G401.6 (cell line): ENCODE data around the gene PLTP.

Experiments
- FAIRE-seq: peaks from 2 replicates; lab custom pipeline; 2012; peaks lifted over from hg19 to GRCh38; lab: Jason Lieb, UNC

PLTP gene

GRCh38 chr20:45873409-45874103, 38.4 kb downstream of the PLTP start:
- FAIRE-seq: no peak

GRCh38 chr20:45872626-45873025, 39.3 kb downstream of the PLTP start:
- no peak for FAIRE-seq

- no peak for FAIRE-seq
Measured at GRCh38 chr20:45867819-45868176, 44.2 kb downstream of the PLTP start.

- FAIRE-seq: no peak
Measured at GRCh38 chr20:45867136-45867818, 44.7 kb downstream of the PLTP start.

GRCh38 chr20:45866454-45866853, 45.5 kb downstream of the PLTP start:
- FAIRE-seq: no peak

- no peak for FAIRE-seq
Measured at GRCh38 chr20:45863543-45864470, 48.1 kb downstream of the PLTP start.

- no peak for FAIRE-seq
Measured at GRCh38 chr20:45861221-45862075, 50.5 kb downstream of the PLTP start.

- FAIRE-seq: no peak
Measured at GRCh38 chr20:45860560-45861220, 51.3 kb downstream of the PLTP start.

GRCh38 chr20:45859916-45860315, 52.0 kb downstream of the PLTP start:
- no peak for FAIRE-seq

GRCh38 chr20:45857882-45858216, 54.1 kb downstream of the PLTP start:
- FAIRE-seq: no peak

- FAIRE-seq: peak; percentile 89
Measured at GRCh38 chr20:45857114-45857881, 54.7 kb downstream of the PLTP start, which contains the start of the genes ACOT8 and ZSWIM3. Gene ACOT8 (minus strand): TSS chr20:45857392. CDS start chr20:45857315, 77 bp downstream. Gene ZSWIM3 (plus strand): TSS chr20:45857614. CDS start chr20:45857826, 212 bp downstream.

GRCh38 chr20:45853484-45853883, 58.5 kb downstream of the PLTP start:
- no peak for FAIRE-seq

GRCh38 chr20:45852326-45852725, 59.6 kb downstream of the PLTP start:
- FAIRE-seq: no peak

GRCh38 chr20:45851501-45851900, 60.5 kb downstream of the PLTP start:
- FAIRE-seq: no peak

- FAIRE-seq: no peak
Measured at GRCh38 chr20:45850926-45851325, 61.0 kb downstream of the PLTP start.

GRCh38 chr20:45850238-45850637, 61.7 kb downstream of the PLTP start:
- no peak for FAIRE-seq

- FAIRE-seq: no peak
Measured at GRCh38 chr20:45848969-45849582, 62.9 kb downstream of the PLTP start.
